Tongue (tissue), 2 donors: Measurements from ENCODE around the gene ACAN. TPM values are rescaled to one million over a fixed set of nuclear protein-coding genes. Genes with fewer than 3 reads are reported as not detected.

Experiments used
- DNase-seq: peaks from one replicate; pipeline ENCODE4 v3.0.0-alpha.2; 2015
- total RNA-seq: library from RNA; depleted of rRNA; stranded (reverse); fragments of >200 nt; gene quantifications from one replicate; pipeline ENCODE4 v1.2.3, GENCODE V29; 2014

ACAN gene
- total RNA-seq, 1 donor from 2014 or later, result 12.6 TPM

DNA sequence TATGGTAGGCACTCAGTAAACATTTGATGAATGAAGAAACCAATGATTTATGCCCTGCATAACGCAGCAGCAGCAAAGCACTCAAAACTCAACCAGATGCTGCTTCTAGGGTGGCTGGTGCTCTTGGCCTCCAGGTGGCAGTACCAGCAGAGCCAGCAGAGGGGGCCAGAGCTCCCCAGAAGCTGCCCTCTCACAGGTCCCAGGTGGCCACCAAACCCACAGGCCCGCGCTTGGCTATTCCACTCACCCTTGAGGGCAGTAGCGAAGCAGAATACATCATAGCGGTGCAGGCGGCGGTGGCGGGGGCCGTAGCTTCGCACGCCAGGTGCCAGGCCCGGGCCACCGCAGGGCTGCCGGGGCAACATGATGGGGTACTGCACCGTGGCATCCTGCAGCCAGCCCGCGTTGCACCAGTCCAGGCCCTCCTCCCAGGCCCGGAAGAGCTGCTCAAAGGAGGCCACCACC lies 75.5 kb downstream of the ACAN start:
- DNase-seq, result peak; percentile 32

DNA sequence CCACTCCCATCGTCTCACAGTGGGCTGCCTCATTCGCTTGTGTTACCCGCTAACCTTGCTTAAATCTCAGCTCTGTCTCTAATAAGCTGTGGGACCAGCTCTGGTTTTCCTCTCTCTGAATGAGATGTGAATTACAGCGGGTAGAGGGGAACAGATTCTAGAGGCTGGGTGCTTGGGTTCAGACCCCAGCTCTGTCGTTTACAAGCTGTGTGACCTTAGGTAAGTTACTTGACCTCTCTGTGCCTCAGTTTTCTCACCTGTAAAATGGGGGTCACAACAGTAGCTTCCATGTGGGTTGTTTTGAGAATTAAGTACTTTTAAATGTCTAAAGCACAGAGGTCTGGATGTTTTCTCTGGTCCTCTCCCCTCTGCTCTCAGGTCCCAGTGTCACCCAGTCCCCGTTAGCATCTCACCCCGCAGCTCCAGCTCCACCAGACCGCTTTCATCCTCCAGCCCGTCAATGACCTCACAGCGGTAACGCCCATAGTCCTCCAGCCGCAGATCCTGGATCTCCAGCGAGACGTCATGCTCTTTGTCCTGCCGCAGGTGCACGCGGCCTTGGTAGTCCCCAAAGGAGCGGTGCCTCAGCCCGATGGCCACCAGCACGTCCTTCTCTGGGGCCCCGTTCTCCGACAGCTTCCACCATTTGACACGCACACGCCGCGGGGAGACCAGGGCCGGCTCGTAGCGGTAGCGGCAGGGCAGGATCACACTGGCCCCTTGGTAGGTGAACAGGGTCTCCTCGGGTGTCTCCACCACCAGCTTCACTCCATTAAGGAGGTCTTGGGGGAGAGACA lies 77.9 kb downstream of the ACAN start:
- no peak for DNase-seq

DNA sequence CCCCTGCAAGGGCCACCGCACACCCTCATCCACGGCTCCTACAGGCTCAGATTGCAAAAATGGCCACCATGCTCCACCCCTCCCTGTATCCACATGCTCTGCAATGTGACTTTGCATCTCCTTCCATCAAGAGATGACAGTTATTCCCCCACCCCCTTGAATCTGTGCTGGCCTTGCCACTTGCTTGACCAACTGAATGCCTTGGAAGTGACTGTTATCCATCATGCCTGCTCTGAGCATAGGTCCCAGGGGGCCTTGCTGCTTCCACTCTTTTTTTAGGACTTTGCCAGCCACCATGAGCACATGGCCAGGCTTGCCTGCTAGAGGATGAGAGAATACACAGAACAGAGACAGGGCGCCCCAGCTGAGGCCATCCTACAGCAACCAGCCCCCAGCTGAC lies 78.5 kb downstream of the ACAN start:
- no peak for DNase-seq

GRCh38 chr15:88882785-88883184 lies 79.5 kb downstream of the ACAN start:
- DNase-seq, result no peak

- DNase-seq, result no peak
Measured at GRCh38 chr15:88887068-88887580, 83.9 kb downstream of the ACAN start.

DNA sequence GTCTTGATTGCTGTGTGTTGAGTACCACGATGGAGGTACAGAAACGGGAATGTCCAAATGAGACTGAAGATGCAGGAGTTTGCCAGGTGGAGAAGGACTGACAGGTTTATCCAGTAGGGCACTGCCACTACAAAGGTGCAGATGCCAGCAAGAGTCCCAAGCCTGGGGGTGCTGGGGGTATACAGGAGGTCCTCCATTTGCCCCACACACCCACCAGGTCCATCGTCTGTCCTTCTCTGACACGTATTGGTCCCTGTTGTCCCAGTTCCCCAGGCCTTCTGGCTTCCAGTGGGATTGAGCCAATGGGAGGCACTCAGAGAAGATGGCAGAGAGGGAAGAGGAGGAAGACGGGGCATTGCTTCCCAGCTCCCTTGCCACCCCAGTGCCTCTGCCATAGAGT lies 85.5 kb downstream of the ACAN start:
- DNase-seq, result no peak

DNA sequence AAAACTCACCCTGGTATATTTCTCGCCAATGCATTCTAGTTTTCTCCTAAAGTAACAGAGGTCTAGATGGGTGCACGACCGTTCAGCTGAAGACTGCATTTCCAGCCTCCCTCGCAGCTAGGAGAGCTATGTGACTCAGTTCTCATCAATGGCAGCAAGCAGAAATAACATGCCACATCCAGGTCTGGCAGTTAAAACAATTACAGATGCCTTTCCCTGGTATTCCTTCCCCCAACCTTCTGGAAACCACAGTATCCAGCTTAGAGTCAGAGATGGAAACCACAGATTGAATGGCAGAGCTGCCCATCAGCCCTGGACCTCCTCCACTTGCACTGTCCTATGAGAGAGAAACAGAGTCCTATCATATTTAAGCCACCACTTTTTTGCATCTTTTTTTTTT lies 87.3 kb downstream of the ACAN start:
- DNase-seq, result no peak

- no peak for DNase-seq
Measured at GRCh38 chr15:88891540-88892254, 88.5 kb downstream of the ACAN start.

DNA sequence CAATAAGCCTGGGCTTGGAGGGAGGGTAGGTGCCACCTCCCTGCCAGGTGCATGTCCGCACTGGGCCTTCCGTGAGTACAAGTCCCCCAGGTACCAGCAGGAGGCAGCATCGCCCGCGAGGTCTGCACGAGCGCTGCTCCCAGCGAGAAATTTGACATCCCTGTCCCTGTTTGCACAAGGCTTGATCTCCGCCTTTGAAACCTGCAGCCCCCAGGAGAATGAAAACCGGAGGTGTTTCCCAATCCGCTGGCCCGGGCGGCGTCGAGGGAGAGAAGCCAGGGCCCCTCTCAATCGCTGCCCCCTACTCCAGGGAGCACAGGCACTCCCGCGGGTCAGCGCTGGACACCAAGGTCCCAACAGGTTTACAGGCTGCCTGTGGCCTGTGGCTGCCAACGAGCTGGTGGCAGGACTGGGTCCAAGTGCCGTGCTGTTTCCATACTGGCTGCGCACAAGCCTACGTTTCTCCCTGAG lies 91.1 kb downstream of the ACAN start:
- peak; percentile 61 for DNase-seq

- DNase-seq, result peak; percentile 50
Measured at GRCh38 chr15:88894819-88895767, 91.9 kb downstream of the ACAN start, which contains the start of gene HAPLN3. Gene HAPLN3, minus strand, starts transcription at chr15:88895544. Its CDS starts 8,246 bp downstream, at chr15:88887298.

DNA sequence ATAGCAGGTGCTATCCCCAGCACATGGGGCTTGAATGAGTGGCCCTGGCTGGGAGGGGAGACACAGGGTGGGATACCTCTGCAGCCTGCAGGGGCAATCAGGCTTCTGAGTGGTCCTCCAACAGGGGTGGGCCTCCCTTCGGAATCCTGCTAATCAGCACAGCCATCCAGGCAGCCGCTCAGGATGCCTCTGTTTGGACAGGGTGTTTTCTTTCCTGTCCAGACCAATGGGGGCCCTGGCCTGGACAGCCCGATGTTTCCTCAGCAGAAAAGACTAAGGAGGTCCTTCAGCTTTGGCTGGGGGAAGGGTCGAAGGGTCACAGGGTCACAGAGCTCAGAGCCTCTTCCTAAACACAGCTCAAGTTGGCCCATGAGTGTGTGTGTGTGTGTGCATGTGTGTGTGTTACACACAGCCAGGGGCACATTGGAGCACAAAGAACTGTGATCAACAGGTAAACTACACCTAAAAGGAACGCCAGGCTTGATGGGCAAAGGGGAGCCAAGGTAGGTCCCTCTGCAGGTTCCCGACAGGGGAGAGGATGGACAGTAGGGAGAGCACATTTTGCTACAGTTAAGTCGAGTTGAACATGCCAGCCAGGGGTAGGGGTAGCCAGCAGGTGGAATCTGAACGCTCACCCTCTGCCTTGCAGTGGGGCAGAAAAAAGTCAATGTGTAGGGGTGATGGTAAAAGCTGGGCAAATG lies 93.2 kb downstream of the ACAN start:
- DNase-seq, result no peak

DNA sequence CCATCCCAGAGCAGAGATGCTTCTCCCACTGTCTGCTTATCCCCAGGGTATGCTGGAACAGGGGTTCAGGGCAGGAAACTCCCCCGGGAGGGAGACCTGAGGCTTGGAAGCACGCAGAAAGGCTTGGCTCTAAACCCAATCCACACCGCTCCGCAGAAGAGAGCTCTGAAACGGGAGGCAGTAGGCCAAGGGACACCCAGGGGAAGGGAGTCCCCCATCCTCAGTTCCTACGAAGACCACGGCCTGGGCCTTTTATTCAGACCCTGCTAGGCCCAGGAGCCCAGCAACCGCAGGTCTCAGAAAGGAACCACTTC lies 93.9 kb downstream of the ACAN start:
- no peak for DNase-seq

DNA sequence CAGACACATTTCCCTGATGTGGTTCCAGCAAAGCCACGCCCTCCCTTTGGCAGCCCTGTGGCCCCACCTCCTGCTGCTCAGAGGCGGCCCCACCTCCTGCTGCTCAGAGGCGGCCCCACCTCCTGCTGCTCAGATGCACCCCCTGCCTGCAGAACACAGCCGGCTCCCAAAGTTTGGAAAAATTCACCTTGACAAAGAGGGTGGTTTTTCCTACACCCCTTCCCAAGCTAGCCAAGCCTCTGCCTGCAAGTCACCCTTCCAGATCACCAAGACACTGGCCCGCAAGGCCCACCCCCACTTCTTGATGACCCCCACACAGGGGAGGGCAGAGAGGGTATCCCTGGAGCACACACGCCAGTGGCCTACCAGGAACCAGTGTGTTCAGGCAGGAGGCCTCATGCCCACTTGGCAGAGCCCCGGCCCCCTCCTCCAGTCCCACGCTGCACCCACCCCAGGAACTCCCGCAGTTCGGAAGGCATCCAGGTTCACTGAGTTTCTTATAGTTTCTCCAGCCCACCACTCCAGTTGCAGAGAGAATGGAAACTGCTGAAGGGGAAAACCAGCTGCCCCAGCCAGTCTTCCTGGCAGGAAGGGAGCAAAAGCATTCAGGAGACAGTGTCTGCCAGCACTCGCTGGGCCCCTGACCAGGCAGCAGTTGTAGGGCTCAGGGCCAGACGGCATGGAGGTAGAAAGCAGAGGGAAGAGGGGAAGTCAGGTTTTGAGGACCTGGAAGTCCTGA lies 94.4 kb downstream of the ACAN start:
- DNase-seq, result peak; percentile 92

GRCh38 chr15:88898736-88899135 lies 95.5 kb downstream of the ACAN start:
- DNase-seq, result no peak

DNA sequence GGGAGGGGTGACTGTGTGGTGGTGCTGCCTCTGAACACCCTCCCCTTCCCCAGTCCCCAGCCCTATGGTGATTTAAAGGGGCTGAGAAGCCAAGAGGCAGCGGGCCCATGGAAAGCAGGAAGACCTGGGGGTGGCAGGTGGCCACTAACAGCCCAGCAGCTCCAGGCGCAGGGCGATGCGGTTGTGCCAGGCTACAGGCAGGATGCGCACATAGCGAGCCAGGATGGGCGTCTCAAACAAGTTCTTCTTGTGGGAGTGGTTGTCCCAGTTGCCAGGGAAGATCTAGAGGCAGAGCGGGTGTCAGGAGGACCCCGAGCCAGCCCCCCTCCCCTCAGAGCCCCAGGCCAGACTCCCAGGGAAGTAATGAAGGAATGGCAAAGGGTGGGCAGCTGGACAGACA lies 96.0 kb downstream of the ACAN start:
- DNase-seq, result no peak

DNA sequence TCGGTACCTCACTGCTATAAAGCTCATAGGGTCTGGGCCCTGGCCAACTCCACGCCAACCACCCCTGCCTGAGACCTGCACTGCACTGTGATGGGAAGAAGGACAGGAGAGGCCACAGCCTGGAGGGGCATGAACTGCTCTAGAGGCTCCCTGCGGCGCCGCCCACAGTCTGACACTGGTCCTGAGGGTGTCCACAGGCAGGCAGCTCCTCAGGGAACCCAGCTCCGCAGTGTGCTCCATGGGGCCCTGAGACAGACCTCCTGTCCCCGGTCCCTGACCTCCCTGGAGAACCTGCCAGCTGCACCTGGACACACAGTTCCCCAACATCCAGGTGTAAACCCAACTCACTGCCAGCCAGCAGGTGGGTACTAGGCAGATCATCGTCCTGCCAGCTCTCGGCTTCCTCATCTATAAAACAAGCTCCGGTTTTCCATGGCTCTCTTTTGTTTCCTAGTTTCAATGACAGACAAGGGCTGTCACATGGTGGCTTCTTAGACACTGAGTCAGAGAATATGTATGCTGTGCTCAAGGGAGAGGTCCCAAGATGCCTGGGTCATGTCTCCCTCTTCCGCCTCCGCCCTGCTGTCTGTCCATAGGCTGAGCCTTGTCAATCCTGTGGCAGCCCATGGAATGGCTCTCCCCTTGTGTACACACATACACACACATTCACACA lies 97.2 kb downstream of the ACAN start:
- no peak for DNase-seq

- DNase-seq, result no peak
Measured at GRCh38 chr15:88900982-88901418, 97.8 kb downstream of the ACAN start.

DNA sequence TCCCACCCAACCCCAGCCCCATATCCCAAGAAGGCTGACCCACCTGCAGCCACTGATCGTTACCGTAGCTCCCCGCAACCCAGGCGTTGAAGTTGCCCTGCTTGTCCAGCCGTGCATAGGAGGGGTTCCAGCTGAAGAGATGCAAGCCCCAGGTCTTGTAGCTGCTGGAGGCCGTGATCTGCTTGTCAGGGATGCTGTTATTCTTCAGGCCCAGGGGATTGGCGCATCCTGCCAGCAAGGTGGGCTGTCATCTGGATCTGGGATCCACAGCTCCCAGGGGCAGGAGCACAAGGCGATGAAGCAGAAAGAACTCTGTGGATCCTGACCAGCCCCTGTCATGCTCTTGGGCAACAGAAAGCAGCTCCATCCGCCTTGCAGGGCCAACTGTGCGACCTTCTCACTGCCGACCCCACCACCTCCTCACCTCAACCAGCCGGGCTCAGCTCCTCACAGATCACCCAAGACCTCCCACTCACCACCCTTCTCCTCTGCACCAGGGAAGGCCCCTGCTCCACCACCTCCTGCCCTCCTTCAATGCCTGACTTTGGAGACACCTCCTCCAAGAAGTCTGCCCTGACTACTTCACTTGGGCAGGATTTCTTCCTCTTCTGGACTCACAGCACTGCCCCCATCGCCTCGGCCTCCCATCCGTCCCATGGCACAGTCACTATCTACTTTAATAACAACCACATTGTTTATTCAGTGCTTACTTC lies 98.4 kb downstream of the ACAN start:
- DNase-seq, result no peak

- DNase-seq, result no peak
Measured at GRCh38 chr15:88902221-88902835, 99.1 kb downstream of the ACAN start.
